GM18873 (cell line): ENCODE results near the gene PLEKHA4.

Source experiments
- ATAC-seq: cut with Tn5 transposase; IDR thresholded peaks from one replicate; pipeline ENCODE4 v1.9.1; 2021; ENCODE audit warnings: mild to moderate bottlenecking, moderate library complexity, moderate number of reproducible peaks; ENCODE audit not compliant: unreplicated experiment, low FRiP score

Gene PLEKHA4

DNA sequence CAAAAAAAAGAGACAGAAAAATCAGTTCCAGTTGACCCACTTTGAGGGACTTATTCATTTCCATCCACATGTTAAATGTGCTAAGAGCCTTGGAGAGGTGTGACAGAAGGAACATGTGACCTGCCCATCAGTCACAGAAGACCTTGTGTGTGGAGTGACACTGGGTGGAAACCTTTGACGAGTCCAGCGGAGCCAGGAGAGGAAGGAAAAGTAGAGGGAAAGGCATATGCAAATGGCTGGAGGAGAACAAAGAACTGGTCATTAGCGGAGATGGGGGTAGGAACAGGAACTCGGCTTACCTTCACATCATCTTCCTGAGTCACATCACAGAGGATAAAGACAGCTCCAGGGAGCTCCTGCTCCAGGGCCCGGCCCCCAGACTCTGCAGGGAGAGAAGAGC, 34.4 kb downstream of the PLEKHA4 start:
- ATAC-seq: no peak

- no peak for ATAC-seq
Measured at GRCh38 chr19:48833049-48833448, 35.4 kb downstream of the PLEKHA4 start.

GRCh38 chr19:48830965-48831364, 37.5 kb downstream of the PLEKHA4 start:
- no peak for ATAC-seq

GRCh38 chr19:48830088-48830487, 38.3 kb downstream of the PLEKHA4 start:
- no peak for ATAC-seq

- no peak for ATAC-seq
Measured at GRCh38 chr19:48826606-48827020, 41.8 kb downstream of the PLEKHA4 start.

DNA sequence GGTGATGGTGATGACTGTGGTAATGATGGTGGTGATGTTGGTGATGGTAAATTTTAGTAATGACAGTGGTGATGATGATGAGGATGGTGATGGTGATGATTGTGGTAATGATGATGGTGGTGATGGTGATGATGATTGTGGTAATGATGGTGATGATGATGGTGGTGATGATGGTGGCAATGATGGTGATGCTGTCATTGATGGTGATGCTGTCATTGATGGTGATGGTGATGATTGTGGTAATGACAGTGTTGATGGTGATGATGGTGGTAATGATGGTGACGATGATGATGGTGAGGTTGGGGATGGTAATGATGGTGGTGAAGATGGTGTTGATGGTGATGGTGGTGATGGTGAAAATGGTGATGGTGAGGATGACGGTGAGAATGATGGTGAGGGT, 45.9 kb downstream of the PLEKHA4 start:
- ATAC-seq: no peak

- ATAC-seq: no peak
Measured at GRCh38 chr19:48821633-48822032, 46.8 kb downstream of the PLEKHA4 start.

DNA sequence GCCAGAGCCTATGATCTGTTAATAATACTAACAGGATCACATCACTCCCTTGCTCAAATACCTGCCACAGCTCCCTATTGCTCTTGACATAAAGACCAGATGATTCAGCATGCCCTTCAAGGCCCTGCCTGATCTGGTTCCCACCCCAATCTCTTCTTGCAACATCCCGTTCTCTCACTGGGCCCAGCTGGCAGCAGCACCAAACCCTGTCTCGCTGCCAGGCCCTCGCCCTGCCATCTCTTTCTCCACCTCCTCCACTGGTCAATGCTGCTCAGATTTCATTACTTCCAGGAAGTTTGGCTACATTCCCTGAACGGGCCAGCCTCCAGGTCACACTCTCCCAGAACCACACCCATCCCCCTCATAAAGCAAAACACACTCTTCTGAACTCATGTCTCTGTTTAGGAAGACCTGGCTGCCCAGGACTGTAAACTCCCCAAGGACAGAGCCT, 49.0 kb downstream of the PLEKHA4 start:
- no peak for ATAC-seq

- ATAC-seq: no peak
Measured at GRCh38 chr19:48818234-48818820, 50.1 kb downstream of the PLEKHA4 start.

DNA sequence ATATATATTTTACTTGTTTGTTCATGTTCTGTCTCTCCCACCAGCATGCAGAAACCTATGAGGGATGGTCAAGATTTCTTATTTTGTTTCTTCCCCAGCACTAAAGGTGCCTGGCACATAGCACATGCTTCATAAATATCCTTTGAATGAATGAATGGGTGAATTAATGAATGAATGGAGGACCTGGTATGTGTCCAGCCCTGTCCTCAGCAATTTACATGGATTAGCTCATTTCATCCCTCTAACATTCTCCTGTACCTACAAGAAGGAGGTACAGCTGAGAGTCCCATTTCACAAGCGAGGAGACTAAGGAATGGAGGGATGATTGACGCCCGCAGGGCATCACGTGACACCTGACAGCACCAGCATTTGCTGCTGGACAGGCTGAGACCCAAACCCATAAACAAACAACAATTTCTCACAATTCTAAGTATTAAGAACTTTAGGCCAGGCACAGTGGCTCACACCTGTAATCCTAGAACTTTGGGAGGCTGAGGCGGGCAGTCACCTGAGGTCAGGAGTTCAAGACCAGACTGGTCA, 50.8 kb downstream of the PLEKHA4 start:
- no peak for ATAC-seq

- ATAC-seq: no peak
Measured at GRCh38 chr19:48815870-48816501, 52.4 kb downstream of the PLEKHA4 start.

DNA sequence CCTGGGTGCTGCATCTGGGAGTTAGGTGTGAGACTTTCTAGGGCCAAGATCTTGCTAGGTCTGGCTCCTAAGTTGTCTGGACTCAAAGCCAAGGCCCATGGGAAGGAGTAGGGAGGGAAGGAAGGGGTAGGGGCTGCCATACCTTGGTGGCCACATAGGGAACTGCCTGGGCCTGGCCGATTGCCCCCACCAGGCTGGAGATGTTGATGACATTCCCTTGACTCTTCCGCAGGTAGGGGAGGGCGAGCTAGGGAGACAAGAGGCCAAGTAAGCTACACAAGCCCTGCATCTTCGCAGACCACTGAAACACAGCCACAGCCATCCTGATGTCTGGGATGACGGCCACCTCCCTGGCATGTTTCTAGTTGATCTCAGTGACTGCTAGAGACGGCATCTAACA, 53.5 kb downstream of the PLEKHA4 start:
- no peak for ATAC-seq

GRCh38 chr19:48813123-48813913, 55.1 kb downstream of the PLEKHA4 start:
- no peak for ATAC-seq

DNA sequence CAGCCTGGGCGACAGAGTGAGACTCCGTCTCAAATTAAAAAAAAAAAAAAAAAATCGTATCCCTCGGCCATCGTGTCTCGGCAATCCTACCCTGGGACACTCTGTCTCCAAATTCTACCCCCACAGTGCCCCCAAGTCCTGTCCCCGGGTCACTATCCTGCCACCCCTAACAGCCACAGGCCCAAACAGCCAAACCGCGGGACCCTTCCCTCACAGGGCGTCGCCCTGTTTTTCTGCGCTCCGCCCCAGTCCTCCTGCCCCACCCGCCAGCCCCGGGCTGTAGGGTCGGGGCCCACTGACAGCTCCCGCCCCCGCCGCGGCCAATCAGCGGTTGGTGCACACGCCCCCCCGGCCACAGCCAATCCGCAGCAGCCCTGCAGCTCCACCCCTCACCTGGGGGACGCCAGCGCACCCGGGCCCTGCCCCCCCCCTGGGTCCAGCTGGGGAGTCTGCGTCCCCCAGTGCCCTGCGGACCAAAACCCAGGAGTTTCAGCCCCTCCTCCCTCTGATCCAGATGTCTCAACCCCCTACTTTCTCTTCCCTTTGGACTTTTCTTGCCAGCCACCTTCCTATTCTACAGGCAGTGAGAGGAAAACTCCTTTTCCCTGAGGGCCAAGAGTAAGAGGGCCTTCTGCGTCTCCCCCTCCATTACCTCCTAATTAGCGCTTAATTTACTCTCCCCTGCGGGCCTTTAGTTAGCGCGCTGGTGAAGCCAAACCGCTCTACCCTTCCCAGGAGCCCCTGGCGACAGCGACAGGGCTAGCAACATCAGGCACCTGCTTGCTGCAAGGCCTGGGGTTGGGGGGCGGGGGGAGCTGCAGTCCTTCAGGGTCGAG, 56.1 kb downstream of the PLEKHA4 start:
- ATAC-seq: no peak

- no peak for ATAC-seq
Measured at GRCh38 chr19:48810151-48810550, 58.3 kb downstream of the PLEKHA4 start.

- no peak for ATAC-seq
Measured at GRCh38 chr19:48807590-48808308, 60.7 kb downstream of the PLEKHA4 start.

DNA sequence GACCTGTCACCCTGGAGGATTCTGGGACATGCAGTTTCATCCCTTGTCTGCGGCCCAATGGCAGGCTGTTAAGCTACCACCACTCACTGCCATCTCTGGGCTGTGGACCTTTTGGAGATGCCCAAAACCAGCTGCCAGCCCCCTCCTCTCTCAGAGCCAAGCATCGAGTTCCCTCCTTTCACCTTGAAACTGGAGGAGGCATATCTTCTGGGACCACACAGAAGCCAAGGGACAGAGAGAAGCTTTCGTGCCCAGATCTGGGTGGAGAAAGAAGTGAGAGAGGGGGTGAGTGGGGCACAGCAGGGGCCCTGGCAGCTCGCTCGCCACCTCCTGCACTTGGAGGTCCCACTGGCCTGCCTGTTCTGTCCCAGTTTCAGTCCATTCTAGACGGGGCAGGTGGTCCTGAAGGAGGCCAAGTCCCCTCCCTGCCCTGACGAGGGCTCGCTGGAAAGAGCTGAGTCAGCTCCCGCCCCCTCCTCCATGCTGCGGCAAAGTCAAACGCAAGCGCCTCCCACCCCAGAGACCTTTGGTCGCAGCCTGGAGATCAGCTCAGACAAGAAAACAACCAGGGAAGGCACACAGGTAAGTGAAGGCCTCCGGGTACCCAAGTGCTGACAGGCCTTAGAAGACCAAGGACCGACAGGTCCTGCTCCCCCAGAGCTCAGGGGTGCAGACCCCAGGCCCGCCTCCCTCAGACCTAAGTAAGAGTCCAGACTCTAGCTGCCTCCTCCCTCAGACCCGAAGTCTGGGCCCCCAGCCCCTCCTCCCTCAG, 61.4 kb downstream of the PLEKHA4 start:
- ATAC-seq: no peak

- no peak for ATAC-seq
Measured at GRCh38 chr19:48806518-48806817, 61.9 kb downstream of the PLEKHA4 start.

- ATAC-seq: no peak
Measured at GRCh38 chr19:48805452-48805851, 63.0 kb downstream of the PLEKHA4 start.
